Superior temporal gyrus (tissue), 1 donor: ENCODE results near the gene MSL1.

Source experiments
- DNase-seq: peaks from one replicate; pipeline ENCODE4 v3.0.0-alpha.2; 2016; ENCODE audit errors: extremely low spot score

Gene MSL1

DNA sequence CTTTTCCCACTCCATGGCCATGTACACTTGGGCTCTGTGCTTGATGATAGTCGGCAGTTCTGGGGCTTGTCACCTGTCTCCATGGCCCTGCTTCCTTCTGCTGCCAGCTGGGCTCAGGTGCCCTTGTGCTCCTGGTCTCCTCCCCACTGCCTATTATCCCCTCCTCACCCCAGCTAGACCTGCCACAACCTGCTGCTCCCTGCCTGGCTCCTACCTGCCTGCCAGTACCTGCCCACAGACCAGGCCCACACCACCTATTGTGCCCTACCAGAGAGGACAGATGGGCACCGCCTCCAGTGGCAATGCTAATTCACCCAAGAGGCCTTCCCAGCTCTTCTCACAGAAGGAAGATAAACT lies 55.0 kb downstream of the MSL1 start:
- no peak for DNase-seq

DNA sequence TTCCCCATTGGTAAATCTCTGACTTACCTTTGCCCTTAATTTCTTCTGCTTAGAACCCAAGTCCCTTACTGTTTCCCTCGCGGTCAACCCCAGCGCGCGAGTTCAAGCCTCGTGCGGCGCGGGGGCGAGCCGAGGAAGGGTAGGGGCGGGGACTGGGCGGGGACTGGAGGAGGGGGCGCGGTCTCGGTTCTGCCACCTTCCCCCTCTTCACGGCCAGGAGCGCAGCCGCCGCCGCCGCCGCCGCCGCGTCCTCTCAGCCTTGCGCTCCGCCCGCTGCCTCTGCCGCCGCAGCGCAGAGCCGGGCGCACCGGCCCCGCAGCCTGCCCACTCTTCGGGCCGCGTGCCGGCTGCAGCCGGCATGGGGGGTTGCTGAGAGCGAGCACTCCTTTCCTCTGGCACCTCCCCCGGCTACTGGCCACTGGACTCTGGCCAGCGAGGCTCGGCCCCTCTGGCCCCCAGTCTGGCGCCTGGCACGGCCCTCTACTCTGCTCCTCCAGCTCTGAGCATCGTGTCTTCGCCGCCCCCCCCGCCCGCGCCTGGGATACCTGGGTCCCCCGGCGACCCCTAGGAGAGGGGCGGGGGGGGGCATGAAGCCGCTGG lies 55.6 kb downstream of the MSL1 start, which contains the start of gene RAPGEFL1:
Gene RAPGEFL1, plus strand, starts transcription at position 196 of the 600 bp plus-strand sequence. Its CDS starts 392 bp downstream, at position 588.
- no peak for DNase-seq

DNA sequence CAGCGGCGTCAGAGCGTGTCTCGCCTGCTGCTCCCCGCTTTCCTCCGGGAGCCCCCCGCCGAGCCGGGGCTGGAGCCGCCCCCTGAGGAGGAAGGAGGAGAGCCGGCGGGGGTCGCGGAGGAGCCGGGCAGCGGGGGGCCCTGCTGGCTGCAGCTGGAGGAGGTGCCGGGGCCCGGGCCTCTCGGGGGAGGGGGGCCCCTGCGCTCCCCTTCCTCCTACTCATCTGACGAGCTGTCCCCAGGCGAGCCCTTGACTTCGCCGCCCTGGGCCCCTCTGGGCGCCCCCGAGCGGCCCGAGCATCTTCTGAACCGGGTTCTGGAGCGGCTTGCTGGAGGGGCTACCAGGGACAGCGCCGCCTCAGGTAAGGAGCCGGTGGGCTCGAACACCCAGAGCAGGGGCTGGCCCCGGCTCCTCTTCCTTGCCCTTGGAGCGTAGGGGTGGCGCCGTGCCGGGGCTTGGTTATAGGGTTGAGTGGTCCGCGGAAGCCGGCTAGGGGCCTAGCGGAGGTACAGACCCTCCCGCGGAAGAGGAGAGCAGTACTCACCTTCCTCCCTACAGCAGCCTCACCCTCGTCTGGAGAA lies 56.3 kb downstream of the MSL1 start:
- DNase-seq, result no peak

DNA sequence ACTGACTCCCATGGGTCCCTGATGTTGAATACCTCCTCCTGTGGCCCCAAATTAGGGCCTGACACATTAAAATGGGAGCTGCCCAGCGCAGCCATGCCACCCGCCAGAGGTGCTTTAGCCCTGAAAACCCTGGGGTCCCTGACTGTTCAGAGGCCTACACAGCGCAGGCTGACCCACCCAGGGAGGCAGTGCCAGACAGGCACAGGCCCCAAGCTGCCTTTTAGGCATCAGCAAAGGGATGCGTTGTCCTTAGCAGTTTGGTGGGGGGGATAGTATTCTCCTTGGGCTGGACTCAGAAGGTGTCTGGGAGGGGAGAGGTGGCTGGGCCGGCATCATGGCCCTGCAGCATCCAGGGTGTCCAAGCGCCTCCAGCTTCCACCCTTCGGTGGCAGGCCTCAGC lies 56.9 kb downstream of the MSL1 start:
- DNase-seq, result no peak

DNA sequence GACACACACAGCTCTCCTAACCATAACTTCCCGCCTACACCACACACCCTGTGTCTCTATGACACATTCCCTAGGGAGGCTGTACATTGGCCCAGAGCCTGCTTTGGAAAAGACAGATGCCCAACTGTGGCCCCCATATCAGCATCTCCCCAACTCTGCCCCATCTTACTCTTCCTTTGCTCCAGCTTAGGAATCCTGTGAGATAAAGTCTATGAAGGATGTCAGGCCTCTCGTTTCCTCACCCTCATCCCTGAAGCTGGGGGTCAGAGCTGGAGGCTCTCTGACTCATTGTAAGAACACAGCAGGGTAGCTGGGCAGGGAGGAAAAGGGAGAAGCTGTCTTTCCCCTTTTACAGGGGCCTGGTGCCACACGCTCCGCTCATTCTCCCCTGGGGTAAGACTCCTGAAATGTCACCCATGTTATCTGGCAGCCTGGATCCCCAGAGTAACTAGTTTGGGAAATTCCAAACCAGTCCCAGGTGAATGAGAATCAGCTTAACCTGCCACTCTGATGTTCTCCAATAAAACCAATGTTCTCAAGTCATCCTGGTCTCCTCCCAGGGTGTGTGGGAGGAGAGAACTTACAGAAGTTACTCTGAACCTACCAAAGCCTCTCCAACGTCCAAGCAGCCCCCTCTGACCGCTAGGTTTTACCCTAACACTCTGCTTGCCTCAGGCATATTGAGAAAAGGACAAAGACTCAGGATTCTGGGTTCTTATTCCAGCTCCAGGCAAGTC lies 58.3 kb downstream of the MSL1 start:
- no peak for DNase-seq

DNA sequence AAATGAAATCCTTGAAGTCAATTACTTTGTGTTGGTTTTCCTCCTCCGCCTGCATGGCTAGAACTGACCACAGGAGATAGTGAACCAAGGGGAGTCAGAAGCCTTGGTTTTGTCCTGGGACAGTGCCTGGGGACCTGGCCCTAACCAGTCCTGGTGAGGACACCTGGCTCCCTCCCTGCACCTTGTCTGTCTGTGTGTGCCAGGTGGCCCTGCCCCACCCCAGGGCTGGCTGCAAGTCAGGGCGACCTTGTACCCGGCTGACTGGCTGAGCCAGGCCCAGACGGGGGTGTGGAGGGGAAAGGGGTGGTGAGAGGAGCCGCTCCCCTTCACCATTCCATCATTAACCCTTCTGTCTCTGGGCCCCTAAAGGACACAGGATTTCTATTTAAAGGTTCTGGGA lies 58.9 kb downstream of the MSL1 start:
- DNase-seq, result no peak

DNA sequence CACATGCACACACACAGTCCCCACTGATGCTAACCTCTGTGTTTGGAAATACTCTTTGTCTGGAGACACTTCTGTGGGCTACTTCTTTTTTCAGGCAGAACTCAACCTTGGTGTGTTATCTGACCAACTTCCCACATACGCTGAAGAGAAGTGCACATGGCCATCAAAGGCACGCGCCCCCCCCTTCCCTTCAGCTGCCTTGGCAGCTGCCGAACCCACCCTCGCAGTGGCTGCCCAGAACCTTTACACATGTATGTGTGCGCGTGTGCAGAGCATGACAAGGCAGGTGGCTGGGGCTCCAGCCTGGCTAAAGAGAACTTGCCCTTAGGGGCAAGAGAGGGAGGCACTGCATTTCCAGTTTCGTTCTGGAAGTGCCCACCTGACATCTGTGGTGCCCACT lies 59.4 kb downstream of the MSL1 start:
- no peak for DNase-seq

DNA sequence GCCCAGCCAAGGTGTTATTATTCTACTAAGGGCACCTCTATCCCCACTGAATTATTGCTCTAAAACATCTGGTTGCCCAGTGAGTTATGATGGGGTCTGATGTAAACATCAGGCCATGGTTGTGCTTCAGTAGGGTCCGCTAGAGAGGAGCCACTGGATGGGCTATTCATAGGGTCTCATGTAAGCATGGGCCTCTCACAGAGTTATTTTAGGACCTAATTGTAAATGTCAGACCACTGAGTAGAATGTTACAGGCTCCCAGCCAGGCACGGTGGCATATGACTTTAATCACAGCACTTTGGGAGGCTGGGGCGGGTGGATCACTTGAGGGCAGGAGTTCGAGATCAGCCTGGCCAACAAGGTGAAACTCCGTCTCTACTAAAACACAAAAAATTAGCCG lies 60.8 kb downstream of the MSL1 start:
- no peak for DNase-seq
